NCI-H526 (cell line): ENCODE data around the gene ROBO2.

Experiments
- DNase-seq, 2 experiments: peaks; one replicate each; lab custom pipeline; 2025; lab: John Stamatoyannopoulos, UW

ROBO2 gene

DNA sequence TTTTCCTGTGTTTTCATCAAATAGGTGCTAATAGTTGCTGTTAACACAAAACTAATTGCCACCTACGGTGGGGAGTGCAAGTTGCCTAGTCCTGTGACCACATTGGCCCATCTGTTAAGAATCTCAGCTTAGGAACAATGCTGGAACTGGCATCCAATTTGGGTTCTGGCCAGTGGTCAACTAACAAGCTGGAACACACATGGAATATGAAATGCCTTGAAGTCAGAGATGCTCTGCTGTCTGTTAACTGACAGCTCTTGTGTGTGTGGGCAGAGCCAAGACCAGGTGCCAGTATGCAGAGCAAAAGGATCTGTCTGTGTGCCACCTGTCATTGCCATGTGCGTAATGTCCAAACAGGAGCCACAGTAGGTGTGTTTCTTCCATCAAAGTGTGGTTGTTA is 460.8 kb downstream of the ROBO2 start:
- DNase-seq, result no peak

GRCh38 chr3:77506384-77506783 is 466.5 kb downstream of the ROBO2 start:
- DNase-seq, result no peak

DNA sequence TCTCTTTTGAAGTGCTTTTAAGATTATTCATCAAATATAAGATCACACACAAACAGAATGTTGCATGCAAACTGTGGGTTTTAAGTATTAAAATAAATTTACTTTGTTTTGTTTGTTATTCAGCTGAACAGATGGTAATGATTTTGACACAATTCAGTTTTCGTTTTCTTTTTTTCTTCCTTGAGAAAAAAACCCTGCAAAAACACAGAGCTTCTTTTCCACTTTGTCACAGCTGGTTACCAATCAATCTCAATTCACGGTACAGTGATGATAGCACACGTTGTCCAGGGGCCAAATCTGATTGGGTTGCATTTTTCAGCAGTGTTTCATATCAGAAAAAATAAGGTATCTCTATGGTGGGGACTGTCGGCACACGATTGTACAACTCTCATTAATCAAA is 473.6 kb downstream of the ROBO2 start:
- no peak for DNase-seq

- DNase-seq, result no peak
These were observed 474.9 kb downstream of the ROBO2 start for GRCh38 chr3:77514766-77515165.

DNA sequence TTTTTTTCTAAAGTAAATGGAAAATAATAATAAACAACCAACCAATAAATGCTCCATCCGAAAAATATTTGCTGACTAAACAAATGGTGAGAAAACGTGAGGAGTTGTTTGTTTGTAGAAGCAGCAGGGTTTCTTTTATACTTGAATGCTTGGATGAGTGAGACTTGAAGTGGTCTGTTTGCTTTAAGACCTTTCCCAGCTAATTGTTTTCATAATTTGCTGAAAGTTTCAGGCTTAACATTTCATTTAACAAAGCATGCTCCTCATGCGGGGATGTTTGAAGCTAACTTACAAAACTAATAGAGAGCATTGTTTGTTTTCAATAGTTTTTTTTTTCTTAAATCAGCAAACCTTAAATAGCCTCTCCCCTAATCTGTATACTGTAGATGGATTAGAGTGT is 484.6 kb downstream of the ROBO2 start:
- DNase-seq, result no peak

DNA sequence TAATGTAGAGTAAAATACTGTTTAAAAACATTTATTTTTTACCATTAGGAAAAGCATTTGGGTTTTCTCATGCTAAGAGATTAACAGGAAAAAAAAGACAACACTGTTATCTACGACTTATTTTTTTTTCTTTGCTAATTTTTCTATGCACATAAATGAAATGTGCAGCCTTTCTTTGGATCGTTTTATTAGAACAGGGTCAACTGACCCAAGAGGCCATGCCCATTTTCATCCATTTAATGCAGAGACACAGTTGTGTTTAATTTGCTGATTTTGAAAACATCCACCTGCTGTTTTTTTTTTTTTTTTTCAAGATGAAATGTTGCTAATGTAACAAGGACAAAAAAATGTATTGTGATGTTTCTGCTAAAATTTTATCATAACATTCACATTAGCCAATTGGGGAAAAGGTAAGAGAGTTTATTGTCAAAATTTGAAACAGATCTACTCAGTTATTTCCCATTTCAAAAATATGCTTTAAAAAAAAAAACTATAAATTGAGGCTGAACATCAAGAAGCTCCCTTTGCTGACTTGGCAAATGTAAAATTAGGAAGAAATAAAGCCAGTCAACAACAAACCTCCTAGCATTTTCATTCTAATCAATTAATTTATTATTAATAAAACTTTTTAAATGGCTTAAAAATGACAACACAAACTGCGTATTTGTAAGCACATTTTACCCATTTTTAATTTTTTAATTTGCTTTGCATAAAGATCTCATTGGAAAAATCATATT is 485.2 kb downstream of the ROBO2 start:
- no peak for DNase-seq

GRCh38 chr3:77526573-77527113 is 486.7 kb downstream of the ROBO2 start:
- no peak for DNase-seq

DNA sequence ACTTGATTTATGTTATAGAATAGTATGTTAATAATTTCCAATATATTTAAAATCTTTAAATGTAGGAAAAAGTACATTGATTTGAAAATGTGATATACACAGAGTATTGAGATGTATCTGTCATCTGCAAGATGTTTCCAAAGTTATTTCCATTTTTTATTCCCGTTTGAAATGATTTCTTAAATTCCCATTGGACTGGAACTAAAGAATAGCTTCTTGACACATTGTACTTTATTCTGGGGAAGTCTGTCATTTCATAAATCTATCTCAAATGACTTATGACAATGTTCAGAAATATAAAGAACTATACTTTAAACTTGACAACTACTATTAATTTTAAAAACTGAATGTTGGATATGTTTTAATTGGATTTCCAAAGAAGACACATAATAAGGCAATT is 489.6 kb downstream of the ROBO2 start:
- no peak for DNase-seq

DNA sequence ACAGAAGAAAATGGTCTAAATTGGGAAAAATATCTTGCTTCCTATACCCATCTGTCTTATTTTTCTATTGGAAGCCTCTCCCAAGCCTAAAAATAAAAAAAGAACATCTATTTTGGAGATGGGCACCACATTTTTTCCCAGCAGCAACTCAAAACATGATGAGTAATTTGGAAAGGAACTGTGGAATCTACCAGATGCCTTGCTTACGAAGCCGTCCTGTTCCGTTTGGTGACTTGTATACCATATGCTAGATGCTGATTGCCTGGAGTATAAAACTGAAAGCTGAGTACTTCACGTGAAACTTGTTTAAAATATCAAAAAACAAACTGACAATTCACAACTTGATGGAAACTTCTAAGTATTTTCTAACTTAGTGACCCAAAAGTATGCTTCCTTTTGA is 491.0 kb downstream of the ROBO2 start:
- DNase-seq, result no peak

GRCh38 chr3:77535116-77535515 is 495.2 kb downstream of the ROBO2 start:
- no peak for DNase-seq

DNA sequence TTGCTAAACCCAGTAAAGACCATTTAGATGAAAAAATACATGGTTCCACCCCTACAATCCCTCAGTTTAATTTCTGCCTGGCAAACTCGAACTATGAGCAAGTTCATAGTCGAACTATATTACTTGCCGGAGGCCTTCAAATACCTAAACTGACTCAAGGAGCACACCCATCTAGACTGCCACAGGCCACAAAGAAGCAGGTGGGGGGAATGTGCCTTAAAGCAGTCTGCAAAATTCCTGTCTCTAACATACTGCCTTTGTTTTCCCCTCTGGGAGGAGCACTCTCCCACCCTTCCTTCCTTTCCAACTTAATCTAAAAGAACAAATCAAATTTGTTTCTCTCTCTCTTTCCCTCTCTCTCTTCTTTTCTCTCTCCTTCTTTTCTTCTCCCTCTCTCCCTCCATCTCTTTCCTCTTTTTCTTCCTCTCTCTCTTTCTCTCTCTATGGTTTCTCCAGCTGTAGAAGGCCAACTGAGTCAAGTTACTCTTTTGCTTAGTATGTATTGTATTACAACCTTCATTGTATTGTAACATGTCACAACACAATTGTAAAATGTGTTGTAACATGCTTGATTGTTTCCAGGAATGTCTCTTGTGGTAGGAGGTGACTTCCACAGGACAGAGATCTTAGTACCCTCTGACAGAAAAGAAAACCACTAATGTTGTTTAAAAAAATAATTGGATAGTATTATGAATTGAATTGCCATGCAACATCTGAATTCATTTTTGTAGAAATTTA is 496.3 kb downstream of the ROBO2 start:
- no peak for DNase-seq

- no peak for DNase-seq
These were observed 499.1 kb downstream of the ROBO2 start for GRCh38 chr3:77539014-77539413.

GRCh38 chr3:77539677-77540076 is 499.8 kb downstream of the ROBO2 start:
- DNase-seq, result no peak

DNA sequence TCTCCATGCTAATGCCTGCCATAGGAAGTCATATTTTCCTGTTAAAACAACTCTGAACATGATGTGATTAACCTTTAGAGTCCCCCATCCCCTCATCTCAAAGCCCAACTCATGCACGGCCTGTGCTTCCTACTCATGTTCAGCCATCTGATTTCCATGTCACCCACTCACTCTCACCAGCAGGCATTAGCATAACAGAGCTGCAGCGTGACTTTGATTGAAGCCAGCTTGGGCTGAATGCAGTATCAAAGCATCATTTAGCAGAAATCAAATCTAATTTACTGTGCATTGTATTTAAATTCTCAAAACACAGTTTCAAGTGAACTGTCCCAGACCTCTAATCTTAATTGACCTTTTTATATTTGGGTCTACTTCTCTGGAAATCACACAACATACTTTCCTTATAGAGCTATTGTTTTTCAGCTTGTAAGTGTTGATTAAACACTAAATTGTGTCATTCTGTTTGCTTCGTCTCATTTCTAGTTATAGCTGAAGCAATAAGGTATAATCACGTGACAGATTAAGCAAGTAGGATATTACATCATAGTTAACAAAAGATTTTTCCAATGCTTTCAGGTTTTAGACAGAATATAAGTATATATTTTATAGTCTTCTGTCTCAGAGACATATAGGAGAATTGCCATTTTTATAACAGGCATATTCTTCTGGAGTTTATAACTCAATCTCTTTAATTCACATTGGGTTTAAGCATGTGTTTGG is 501.5 kb downstream of the ROBO2 start:
- DNase-seq, result no peak

GRCh38 chr3:77546246-77546645 is 506.3 kb downstream of the ROBO2 start:
- DNase-seq, result no peak

DNA sequence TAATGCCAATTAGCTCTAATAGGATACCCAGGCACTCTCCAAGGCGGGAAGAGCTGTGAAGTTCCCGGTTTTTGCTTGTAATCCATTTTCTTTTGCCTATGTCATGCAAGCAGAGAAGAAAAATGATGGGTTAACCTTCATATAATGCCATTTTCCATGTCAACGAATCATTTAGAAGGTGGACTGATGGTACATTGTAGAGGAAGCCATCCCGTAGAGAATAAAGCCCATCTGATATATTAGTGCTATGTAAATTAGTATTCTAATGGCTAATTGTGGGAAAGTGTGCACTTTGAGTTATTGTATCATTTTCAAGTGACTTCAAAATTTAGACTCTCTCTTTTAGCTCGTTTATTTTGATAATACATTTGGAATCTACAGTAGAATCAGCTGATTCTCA is 509.1 kb downstream of the ROBO2 start:
- DNase-seq, result no peak

GRCh38 chr3:77553240-77553639 is 513.3 kb downstream of the ROBO2 start:
- DNase-seq, result no peak

DNA sequence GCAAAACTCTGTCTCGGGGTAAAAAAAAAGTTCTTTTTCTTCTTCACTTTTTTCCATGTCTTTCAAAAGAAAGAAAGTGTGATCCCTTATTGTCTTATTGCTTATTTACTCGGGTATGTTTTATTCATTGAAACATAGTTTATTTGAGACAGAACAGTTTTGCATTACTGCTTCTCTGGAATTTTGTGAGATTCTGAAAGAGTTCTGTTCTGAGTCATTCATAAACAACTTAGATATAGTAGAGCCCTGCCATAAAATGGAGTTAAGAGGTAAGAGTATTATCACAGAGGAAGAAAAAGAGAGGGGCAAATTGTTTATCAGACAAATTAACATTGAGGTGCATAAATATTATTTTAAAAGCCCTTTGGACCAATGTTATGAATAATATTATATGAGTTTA is 522.2 kb downstream of the ROBO2 start:
- DNase-seq, result no peak

- no peak for DNase-seq
These were observed 523.1 kb downstream of the ROBO2 start for GRCh38 chr3:77563012-77563411.

DNA sequence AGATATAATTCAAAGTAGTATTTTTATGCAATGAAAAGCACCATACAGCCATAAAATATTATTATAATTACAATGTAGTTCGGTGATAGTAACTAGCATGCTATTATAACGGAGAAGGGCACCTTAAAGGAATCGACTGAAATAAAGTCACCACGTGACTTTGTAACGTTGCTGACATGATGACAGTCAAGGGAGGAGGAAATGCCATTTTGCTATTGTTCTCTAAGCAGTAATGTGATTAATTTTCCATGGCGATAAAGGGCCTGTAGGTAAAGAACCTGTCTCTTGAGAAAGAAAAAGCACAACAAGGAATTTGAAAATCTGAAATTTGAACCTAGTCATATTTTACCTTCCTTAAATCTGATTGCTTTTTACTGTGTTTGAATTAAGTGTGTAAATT is 526.2 kb downstream of the ROBO2 start:
- no peak for DNase-seq

GRCh38 chr3:77571971-77572715 is 532.2 kb downstream of the ROBO2 start:
- DNase-seq, result no peak

DNA sequence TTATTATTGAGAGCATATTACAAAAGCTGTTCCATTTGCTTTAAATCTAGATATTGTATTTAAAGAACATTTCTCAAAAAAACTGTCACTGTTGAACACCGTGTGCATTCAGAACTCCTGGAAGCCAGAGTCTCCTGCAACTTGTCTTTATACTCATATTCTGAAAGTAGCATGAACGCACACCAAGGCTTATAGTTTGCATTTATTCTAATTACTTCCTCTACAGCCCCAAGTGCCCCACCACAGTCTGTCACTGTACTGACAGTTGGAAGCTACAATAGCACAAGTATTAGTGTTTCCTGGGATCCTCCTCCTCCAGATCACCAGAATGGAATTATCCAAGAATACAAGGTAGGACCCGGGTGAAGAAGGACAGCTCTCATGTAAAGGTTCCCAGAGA is 537.4 kb downstream of the ROBO2 start:
- DNase-seq, result no peak
